GM21367 (cell line): ENCODE data around the gene TTC23L.

ENCODE experiments used
- ATAC-seq: cut with Tn5 transposase; IDR thresholded peaks from one replicate; pipeline ENCODE4 v1.9.1; 2021; ENCODE audit not compliant: unreplicated experiment

TTC23L gene

DNA sequence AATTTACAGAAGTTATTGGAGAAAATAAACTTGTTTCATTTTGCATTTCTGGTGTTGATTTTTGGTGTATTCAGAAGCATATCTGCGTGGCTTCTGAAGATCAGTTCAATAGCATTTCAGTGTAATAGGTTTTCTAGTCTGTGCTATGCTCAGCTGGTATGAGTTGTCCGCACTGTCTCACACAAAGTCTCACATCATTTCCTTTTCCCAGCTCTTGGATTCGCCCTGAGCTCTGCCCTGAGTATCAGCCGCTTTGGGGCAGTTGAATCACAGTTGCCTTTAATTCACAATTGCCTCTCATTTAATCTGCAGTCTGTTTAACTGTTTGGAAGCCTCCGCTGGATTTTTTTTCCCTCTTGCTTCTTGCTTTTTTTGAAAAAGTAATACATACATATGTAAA is 6.4 kb upstream of the TTC23L start:
- no peak for ATAC-seq

DNA sequence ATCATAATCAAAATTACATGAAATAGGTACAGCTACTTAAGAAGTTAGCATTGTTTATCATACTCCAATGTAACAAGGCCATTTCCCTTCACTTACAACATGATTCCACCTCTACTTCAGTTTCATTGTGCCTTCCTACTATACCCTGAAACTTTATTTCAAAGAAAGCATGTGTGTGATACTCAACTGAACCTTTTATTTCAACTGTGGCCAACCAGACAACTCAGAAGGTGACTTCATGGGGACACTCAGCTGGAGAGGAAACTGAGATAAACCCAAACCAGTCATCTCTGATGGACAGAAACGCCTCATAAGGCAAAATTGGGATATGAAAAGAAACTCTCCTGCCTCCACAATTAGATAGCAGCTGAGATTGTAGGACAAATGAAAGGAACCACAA is 5.9 kb upstream of the TTC23L start:
- no peak for ATAC-seq

- ATAC-seq = no peak
Observed at GRCh38 chr5:34833976-34834793, 4.8 kb upstream of the TTC23L start.

DNA sequence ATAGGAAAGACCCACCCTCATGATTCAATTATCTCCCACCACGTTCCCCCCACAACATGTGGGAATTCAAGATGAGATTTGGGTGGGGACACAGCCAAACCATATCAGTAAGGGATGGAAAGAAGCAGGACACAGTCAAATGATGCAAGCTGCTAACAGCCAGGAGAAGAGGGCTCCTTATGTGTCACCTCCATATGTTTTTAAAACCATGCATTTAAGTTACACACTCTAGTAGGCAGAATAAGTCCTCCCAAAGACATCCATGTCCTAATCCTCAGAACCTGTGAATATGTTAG is 4.2 kb upstream of the TTC23L start:
- ATAC-seq = no peak

DNA sequence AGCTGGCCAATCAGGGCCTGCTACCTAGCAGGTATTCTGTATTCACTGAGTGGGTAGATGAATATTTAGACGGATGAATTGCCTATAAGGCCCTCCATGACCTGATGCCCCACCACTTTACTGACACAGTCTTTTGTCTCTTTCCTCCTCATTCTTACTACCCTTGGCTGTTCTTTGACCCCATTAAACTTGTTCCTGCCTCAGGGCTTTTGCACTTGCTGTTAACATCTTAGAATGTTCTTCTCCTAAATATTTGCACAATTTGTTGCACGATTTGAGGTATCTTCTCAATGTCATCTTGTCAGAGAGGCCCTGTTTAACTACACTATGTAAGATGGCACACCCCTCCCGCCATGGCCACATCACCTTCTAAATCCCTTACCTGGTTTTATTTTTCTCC is 3.3 kb upstream of the TTC23L start:
- no peak for ATAC-seq

DNA sequence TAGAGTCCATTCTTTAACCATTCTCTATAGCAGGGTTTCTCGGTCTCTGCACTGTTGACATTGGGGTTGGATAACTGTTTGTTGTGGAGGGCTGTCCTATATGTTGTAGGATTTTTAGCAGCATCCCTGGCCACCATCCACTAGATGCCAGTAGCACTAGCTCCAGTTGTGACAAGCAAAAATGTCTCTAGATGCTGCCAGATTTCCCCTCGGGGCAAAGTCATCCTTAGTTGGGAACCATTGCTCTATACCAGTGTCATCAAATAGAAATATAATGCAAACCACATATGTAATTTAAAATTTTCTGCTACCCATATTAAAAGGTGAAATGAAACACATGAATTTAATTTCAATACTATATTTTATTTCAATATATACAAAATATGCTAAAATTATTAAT is 2.9 kb downstream of the TTC23L start:
- ATAC-seq = no peak

- no peak for ATAC-seq
Observed at GRCh38 chr5:34842554-34842953, 3.6 kb downstream of the TTC23L start.

- ATAC-seq = no peak
Observed at GRCh38 chr5:34843497-34843896, 4.5 kb downstream of the TTC23L start.

- no peak for ATAC-seq
Observed at GRCh38 chr5:34844106-34844505, 5.1 kb downstream of the TTC23L start.

DNA sequence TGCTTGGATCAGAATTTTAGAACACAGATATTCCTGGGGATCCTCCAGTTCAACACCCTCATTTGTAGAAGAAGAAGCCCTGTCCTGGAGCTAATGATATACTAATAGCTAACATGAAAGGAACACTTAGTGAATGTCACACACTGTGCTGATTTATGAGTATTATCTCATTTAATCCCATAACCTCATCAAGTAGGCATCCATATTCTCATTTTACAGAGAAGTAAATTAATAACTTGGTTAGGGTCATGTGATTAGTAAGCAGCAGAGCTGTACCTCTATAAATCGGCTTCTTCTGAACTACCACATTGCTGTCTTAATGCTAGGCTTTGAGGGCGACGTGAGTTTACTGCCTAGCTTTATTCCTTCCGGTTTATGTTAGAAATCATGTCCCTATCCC is 6.0 kb downstream of the TTC23L start:
- ATAC-seq = no peak

DNA sequence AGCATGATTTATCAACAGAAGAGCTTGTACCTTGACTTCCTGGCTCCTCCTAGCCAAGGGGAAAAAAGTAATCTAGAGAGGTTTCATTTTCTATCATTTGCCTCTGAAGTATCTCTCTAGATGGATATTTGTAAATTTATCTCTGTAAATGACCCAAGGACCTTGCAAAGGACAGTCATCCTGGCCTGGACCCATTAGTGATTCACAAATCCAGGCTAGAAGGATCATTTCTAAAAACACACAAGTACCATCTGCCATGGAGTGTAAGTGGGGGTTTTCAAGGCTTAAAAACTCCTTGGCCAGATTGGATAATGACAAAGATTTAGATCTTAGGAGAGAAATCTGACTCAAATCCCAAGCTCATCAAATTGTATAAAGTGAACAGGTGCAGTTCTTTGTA is 8.1 kb downstream of the TTC23L start:
- ATAC-seq = no peak

DNA sequence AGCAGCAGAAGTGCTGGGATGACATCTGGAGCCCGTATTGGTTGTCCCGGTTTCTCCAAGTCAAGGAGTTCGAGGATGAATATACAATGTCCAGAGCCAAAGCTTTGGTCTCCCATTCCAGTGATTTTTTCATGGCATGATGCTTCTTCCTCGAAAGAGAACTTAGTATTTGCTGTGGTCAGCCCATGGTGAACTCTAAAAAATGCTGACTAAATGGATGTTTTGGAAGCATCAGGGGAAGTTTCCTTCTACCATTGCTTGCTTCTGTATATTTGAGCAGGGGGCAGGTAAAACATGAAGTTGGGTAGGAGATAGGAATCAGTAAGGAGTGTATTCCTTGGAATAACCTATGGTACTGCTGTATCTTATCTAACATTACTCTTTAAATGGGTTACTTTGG is 8.6 kb downstream of the TTC23L start:
- no peak for ATAC-seq

- no peak for ATAC-seq
Observed at GRCh38 chr5:34848230-34848629, 9.3 kb downstream of the TTC23L start.

DNA sequence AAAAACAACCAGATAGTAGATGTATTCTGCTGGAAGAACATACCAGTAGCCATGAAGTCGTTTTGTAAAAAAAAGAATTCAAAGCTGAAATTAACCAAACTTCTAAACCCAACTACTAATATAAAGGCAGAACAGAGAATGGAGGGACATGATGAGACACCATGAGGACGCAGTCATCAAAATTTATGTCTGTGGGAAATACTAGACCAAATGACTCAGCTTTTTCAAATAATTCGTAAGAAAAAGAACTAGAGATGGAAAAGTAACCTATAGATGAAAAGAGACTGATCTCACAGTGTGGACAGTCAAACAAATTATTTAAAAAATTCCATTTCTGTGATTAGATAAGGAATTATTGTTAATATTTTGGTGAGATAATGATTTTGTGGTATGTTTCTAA is 10.3 kb downstream of the TTC23L start:
- no peak for ATAC-seq

- ATAC-seq = peak; percentile 97
Observed at GRCh38 chr5:34854459-34855174, 15.7 kb downstream of the TTC23L start.

GRCh38 chr5:34857161-34857560 is 18.2 kb downstream of the TTC23L start:
- ATAC-seq = no peak

DNA sequence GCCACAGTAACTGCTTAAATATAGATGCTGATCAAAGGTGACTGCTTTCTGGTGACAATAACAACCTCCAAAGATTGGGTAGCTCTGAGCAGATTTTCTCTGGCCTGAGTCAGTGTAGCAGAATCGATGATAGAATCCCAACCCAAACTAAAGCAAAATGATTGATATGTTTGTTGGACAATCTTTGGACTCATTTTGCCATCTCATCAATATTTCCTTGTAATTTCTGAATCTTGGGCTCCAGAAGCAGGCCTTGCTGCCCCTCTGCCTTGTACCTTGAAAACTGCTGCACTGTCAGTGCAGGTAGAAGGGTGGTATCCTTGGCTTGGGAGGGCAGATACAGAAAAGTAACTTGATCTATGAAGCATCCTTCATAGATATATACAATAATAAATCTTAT is 18.9 kb downstream of the TTC23L start:
- no peak for ATAC-seq

- no peak for ATAC-seq
Observed at GRCh38 chr5:34858790-34859189, 19.8 kb downstream of the TTC23L start.

- no peak for ATAC-seq
Observed at GRCh38 chr5:34859253-34859652, 20.3 kb downstream of the TTC23L start.

DNA sequence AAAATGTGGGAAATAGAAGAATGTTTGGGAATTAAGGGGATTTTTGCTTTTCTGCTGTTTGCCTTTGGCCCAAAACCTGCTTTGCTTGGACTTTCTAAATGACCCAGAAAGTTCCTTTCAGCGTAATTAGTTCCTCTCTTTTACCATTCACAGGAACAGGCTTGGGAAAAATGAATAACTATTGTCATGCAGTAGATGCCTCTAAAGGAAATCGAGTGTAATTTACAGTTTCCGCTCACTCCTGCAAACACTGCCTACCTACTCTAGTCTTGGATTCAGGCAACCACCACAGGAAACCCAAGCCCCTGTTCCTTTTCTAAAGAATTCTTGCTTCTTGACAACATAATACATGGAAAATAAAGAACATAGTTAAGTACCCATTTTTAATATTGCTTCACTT is 25.0 kb downstream of the TTC23L start:
- no peak for ATAC-seq

GRCh38 chr5:34865091-34865490 is 26.1 kb downstream of the TTC23L start:
- no peak for ATAC-seq

DNA sequence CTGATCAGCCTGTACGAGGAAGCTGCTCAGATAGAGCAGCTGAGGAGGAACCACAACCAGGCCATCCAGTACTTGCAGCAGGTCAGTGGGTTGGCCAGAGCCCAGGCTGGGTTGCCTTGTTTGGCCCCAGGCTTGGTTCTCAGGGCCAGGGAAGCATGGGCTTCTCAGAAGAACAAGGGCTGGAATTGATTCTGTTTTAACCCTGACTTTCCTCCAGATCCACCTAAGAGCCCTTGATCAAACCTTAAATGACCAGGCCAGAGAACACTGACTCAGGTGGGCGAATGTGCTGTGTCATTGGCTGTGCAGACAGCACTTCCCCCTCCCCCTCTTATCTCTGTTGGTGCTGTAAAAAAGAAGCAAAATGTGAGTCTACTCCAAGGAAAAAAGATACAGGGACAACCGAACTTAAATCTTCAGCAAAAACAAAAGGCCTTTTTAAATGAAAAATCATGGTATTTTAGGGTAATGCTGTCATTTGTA is 28.1 kb downstream of the TTC23L start:
- ATAC-seq = no peak

GRCh38 chr5:34867660-34868059 is 28.7 kb downstream of the TTC23L start:
- no peak for ATAC-seq
